Liver (tissue), 3 donors: Measurements from ENCODE around the gene SLC38A6.

Source experiments
- ATF3 ChIP-seq: IDR thresholded peaks from 2 replicates; pipeline ENCODE4 v1.6.1; 2016; ENCODE audit warnings: antibody characterized with exemption
- EGR1 ChIP-seq, 2 donors: IDR thresholded peaks; 2 replicates each; pipeline ENCODE4 v1.6.1; 2016 to 2018; ENCODE audit warnings: antibody characterized with exemption in 2 of 2, low read depth in 2 of 2
- GABPA ChIP-seq, 2 donors: IDR thresholded peaks in 1 of 2; conservative IDR thresholded peaks in 1 of 2; 2 replicates each; pipeline ENCODE4 v1.6.1; 2016; ENCODE audit warnings: antibody characterized with exemption in 2 of 2, mild to moderate bottlenecking in 1 of 2, moderate library complexity in 1 of 2
- JUND ChIP-seq, 2 donors: IDR thresholded peaks; 2 replicates each; pipeline ENCODE4 v1.6.1; 2016; ENCODE audit warnings: antibody characterized with exemption in 2 of 2
- MAX ChIP-seq: IDR thresholded peaks from 2 replicates; pipeline ENCODE4 v1.6.1; 2016; ENCODE audit warnings: antibody characterized with exemption
- RAD21 ChIP-seq, 2 donors: IDR thresholded peaks; 2 replicates each; pipeline ENCODE4 v1.6.1; 2016; ENCODE audit warnings: antibody characterized with exemption in 2 of 2, mild to moderate bottlenecking in 2 of 2
- REST ChIP-seq: IDR thresholded peaks from 2 replicates; pipeline ENCODE4 v1.6.1; 2016; ENCODE audit warnings: antibody characterized with exemption, mild to moderate bottlenecking
- RXRA ChIP-seq, 2 donors: IDR thresholded peaks; 2 replicates each; pipeline ENCODE4 v1.6.1; 2017 to 2018; ENCODE audit warnings: antibody characterized with exemption in 2 of 2, mild to moderate bottlenecking in 1 of 2
- SP1 ChIP-seq: IDR thresholded peaks from 2 replicates; pipeline ENCODE4 v1.6.1; 2018; ENCODE audit warnings: antibody characterized with exemption, mild to moderate bottlenecking
- TAF1 ChIP-seq: conservative IDR thresholded peaks from 2 replicates; pipeline ENCODE4 v1.6.1; 2016; ENCODE audit warnings: antibody characterized with exemption, mild to moderate bottlenecking
- TF ChIP-seq, protein P1 (sequence below): fragments of 150-350 bp; IDR thresholded peaks from 2 replicates; pipeline ENCODE4 v1.5.1; 2017; ENCODE audit warnings: improper control_type of control experiment, low read depth, low read length; ENCODE audit not compliant: missing input control
- donor health status: healthy.
- donor health status: healthy.

- TF ChIP-seq, protein P1, sequence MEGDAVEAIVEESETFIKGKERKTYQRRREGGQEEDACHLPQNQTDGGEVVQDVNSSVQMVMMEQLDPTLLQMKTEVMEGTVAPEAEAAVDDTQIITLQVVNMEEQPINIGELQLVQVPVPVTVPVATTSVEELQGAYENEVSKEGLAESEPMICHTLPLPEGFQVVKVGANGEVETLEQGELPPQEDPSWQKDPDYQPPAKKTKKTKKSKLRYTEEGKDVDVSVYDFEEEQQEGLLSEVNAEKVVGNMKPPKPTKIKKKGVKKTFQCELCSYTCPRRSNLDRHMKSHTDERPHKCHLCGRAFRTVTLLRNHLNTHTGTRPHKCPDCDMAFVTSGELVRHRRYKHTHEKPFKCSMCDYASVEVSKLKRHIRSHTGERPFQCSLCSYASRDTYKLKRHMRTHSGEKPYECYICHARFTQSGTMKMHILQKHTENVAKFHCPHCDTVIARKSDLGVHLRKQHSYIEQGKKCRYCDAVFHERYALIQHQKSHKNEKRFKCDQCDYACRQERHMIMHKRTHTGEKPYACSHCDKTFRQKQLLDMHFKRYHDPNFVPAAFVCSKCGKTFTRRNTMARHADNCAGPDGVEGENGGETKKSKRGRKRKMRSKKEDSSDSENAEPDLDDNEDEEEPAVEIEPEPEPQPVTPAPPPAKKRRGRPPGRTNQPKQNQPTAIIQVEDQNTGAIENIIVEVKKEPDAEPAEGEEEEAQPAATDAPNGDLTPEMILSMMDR = no peak
- TF ChIP-seq SP1 = no peak
- no peak for TF ChIP-seq RXRA (IDR thresholded peaks at IDR 0.05)
- no peak for TF ChIP-seq MAX
- TF ChIP-seq EGR1 (IDR thresholded peaks at IDR 0.05; ENCODE audit: low read depth in 2 of 2) = no peak
- TF ChIP-seq TAF1 = no peak
- TF ChIP-seq JUND (IDR thresholded peaks at IDR 0.05) = no peak
- TF ChIP-seq REST = no peak
- no peak for TF ChIP-seq GABPA (IDR thresholded peaks at IDR 0.05 in 1 of 2, conservative IDR thresholded peaks at IDR 0.05 in 1 of 2)
- TF ChIP-seq RAD21 (IDR thresholded peaks at IDR 0.05) = no peak
- no peak for TF ChIP-seq ATF3
Observed at GRCh38 chr14:61064856-61065255, 83.8 kb downstream of the SLC38A6 start.
